Testis (tissue), 2 donors: ENCODE results near the gene ZNF597.

Experiments
- CTCF ChIP-seq, 3 experiments: fragments of 450-650 bp in 2 of 3; fragments of 200-600 bp in 1 of 3; sonication (generic) in 1 of 3; IDR thresholded peaks; one replicate each; pipeline ENCODE4 v1.5.1; 2016 to 2019; ENCODE audit warnings: antibody characterized with exemption in 3 of 3, mild to moderate bottlenecking in 2 of 3, moderate library complexity in 1 of 3
- POLR2A ChIP-seq: fragments of 450-650 bp; IDR thresholded peaks from one replicate; pipeline ENCODE4 v1.6.1; 2017; ENCODE audit warnings: antibody characterized with exemption, mild to moderate bottlenecking, moderate library complexity

GRCh38 chr16:3465911-3466584, 22.7 kb upstream of the ZNF597 start:
- no peak for TF ChIP-seq CTCF (IDR thresholded peaks at IDR 0.05)
- no peak for TF ChIP-seq POLR2A
